ENCODE measurements around the gene CYP2C9.

GRCh38 chr10:94983555-94983954, 45.1 kb downstream of the CYP2C9 start:
- TF ChIP-seq CTCF (IDR thresholded peaks at IDR 0.05) (no peak), POLR2A (IDR thresholded peaks at IDR 0.05) (no peak)
